Measurements from ENCODE around the gene YTHDF1.

YTHDF1 gene

DNA sequence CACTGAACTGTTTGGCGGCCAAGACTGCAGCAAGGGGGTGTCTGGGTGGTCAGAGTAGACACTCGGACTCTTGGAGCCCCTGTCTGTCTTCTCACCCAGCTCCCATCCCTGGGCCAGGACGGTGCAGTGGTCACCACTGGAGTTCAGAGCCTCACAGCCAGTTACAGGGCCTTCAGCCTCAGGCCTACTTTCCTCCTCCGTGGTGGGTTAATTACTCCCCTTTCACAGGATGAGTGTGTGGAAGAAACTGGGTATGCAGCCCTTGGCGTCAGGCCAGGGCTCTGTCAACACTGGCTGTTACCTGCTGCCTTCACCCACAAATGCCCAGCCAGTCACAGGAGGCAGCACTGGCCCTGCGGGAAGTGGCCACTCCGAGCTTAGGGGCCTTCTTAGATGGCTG lies 1.8 kb upstream of the YTHDF1 start:
- Mint-ChIP-seq H3K4me1 (ENCODE audit: low read depth) (peaks cover 25% of the 10 kb centered on the region), H3K27me3 (ENCODE audit: low read depth) (no peaks in the 10 kb centered on the region), H3K4me3 (no peak overlapping the region), H3K27ac (no peak overlapping the region), H3K36me3 (ENCODE audit: low read depth) (peaks cover 20% of the 10 kb centered on the region), H3K9me3 (no peaks in the 10 kb centered on the region)
- no peak for DNase-seq (ENCODE audit: low spot score)

DNA sequence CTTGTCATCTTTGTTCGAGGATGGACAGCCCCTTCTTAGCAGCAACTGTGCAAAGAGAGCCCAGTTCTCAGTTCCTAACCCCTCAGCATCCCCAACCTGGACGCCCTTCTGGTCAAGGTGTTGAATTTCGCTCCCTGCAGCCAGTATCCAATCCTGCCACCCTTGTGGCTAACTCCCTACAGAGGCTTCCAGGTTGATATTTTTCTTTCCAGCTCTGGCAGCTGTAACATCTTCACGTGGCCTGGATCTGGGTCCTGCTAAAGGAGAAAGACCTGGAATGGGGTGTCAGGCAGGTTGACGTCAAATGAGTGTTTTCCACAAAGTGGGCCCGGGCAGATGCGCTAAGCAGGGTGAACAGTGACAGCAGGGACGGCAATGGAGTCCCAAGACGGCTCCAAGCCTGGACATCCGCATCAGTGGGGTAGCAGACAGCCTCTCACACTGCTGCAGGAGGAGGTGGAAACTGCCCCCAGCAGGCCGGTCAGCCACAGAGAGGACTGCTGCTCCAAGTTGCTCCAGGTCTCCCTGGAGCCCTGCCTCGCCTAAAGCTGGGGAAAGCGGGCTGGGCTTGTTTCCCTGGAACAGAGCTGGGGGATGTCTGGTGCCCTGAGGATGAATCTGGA lies 1.0 kb upstream of the YTHDF1 start:
- Mint-ChIP-seq H3K4me3 (peak overlapping the region; percentile 83), H3K4me1 (ENCODE audit: low read depth) (peaks cover 30% of the 10 kb centered on the region), H3K27me3 (ENCODE audit: low read depth) (no peaks in the 10 kb centered on the region), H3K9me3 (no peaks in the 10 kb centered on the region), H3K36me3 (ENCODE audit: low read depth) (peaks cover 26% of the 10 kb centered on the region), H3K27ac (peak overlapping the region; percentile 76)
- DNase-seq (ENCODE audit: low spot score): no peak

DNA sequence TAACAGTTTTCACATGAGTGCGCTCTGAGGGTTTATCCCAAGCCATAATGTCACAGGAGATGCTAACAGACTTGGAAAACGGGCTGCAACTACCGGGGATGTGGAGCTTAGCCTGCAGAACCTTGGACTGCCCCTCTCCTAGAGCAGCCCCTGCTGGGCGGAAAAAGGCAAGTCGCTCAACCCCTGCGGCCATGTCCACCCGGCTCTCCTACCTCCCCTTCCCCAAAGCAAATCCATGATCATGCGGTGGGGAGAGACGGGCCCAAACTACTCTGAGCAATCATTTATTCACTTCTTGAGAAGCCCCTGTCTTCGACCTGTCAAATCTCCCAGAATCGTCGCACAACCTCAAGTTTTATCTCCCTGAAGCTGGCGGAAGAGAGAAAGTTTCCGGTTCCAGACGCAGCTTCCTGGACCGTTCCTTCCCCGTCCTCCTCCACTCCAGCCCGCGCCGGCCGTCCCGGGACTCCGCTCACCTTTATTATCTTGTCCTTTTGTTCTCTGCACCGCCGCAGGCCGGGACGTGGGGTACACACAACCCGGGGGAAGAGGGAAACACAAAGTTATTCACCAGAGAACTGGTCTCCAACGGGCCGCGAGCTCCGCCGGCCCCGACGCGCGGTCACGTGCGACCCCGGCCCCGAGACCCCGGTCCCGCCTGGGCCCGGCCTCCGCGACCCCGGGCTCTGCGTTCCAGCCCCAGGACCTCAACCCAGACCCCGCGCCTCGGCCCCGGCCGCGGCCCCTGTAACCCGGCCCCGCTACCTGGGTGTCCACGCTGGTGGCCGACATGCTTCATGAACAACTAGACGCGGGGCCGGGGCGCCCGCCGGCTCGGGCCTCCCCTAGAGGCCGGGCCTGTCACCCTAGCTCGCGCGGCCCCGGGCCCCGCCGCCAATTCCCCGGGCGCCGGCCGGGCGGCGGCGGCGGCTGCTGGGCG lies 560 bp downstream of the YTHDF1 start:
- Mint-ChIP-seq H3K27ac (peak overlapping the region; percentile 81), H3K4me3 (peak overlapping the region; percentile 97), H3K4me1 (ENCODE audit: low read depth) (peaks cover 32% of the 10 kb centered on the region), H3K9me3 (no peaks in the 10 kb centered on the region), H3K36me3 (ENCODE audit: low read depth) (peaks cover 29% of the 10 kb centered on the region), H3K27me3 (ENCODE audit: low read depth) (no peaks in the 10 kb centered on the region)
- peak; percentile 29 for DNase-seq (ENCODE audit: low spot score)

GRCh38 chr20:63214514-63214913 lies 1.4 kb downstream of the YTHDF1 start:
- DNase-seq (ENCODE audit: low spot score): no peak
- H3K4me3 Mint-ChIP-seq: peak overlapping the region; percentile 97
- H3K27ac Mint-ChIP-seq: peak overlapping the region; percentile 81
- H3K27me3 Mint-ChIP-seq (ENCODE audit: low read depth): no peaks in the 10 kb centered on the region
- no peaks in the 10 kb centered on the region for H3K9me3 Mint-ChIP-seq
- peaks cover 32% of the 10 kb centered on the region for H3K4me1 Mint-ChIP-seq (ENCODE audit: low read depth)
- peaks cover 31% of the 10 kb centered on the region for H3K36me3 Mint-ChIP-seq (ENCODE audit: low read depth)

GRCh38 chr20:63212792-63213191 lies 3.1 kb downstream of the YTHDF1 start:
- Mint-ChIP-seq H3K9me3 (no peaks in the 10 kb centered on the region), H3K36me3 (ENCODE audit: low read depth) (peaks cover 34% of the 10 kb centered on the region), H3K27me3 (ENCODE audit: low read depth) (no peaks in the 10 kb centered on the region), H3K4me3 (no peak overlapping the region), H3K4me1 (ENCODE audit: low read depth) (peaks cover 32% of the 10 kb centered on the region), H3K27ac (no peak overlapping the region)
- DNase-seq (ENCODE audit: low spot score): no peak

DNA sequence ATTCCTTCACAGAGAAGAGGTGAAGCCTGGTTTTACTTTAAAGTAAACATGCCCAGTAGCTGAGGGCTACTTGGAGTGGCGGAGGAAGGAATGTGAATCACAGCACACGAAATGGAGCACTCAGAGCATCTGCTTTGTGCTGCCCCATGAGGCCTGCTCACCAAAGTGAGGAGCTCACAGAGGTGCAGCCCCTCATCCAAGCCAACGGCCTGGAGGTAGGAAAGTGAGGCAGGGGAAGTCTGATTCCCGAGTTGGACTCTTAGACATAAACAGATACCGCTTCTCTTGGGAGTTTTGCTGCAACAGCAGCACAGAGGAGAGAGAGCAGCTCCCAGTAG lies 3.6 kb downstream of the YTHDF1 start:
- Mint-ChIP-seq H3K27me3 (ENCODE audit: low read depth) (no peaks in the 10 kb centered on the region), H3K27ac (no peak overlapping the region), H3K4me3 (no peak overlapping the region), H3K36me3 (ENCODE audit: low read depth) (peaks cover 36% of the 10 kb centered on the region), H3K9me3 (no peaks in the 10 kb centered on the region), H3K4me1 (ENCODE audit: low read depth) (peaks cover 32% of the 10 kb centered on the region)
- no peak for DNase-seq (ENCODE audit: low spot score)

GRCh38 chr20:63210011-63210605 lies 5.8 kb downstream of the YTHDF1 start:
- DNase-seq (ENCODE audit: low spot score): no peak
- Mint-ChIP-seq H3K9me3 (no peaks in the 10 kb centered on the region), H3K4me3 (no peak overlapping the region), H3K27me3 (ENCODE audit: low read depth) (no peaks in the 10 kb centered on the region), H3K36me3 (ENCODE audit: low read depth) (peaks cover 43% of the 10 kb centered on the region), H3K4me1 (ENCODE audit: low read depth) (peaks cover 25% of the 10 kb centered on the region), H3K27ac (no peak overlapping the region)

DNA sequence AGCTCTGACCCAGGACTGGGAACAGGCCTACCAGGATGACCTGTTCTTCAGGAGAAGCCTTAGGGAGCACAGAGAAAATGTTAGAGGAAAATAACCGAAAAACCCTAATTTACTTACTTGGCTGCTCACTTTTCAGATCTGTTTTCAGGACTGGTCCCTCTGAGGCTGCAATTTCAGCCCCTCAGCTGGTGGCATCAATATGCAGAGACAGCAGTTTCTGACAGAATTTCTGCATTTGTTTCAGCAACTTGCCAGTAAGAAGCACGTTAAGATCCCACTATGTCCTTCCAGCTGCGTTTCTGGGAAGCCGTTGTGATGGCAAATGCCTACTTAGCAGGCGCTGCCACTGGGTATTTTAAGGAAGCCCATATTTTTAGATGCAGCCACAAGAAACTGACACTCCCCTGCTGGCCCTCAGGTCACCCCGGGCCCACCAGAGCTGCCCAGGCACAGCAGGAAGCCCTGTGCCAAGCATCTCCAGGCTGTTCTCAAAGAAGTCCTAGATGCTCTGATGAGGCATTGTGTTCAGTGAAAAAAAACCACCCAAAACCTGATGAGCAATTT lies 7.5 kb downstream of the YTHDF1 start:
- Mint-ChIP-seq H3K4me3 (no peak overlapping the region), H3K9me3 (no peaks in the 10 kb centered on the region), H3K27me3 (ENCODE audit: low read depth) (no peaks in the 10 kb centered on the region), H3K27ac (no peak overlapping the region), H3K4me1 (ENCODE audit: low read depth) (peaks cover 12% of the 10 kb centered on the region), H3K36me3 (ENCODE audit: low read depth) (peaks cover 35% of the 10 kb centered on the region)
- DNase-seq (ENCODE audit: low spot score): no peak

GRCh38 chr20:63206878-63207277 lies 9.1 kb downstream of the YTHDF1 start:
- no peak for DNase-seq (ENCODE audit: low spot score)
- peaks cover 34% of the 10 kb centered on the region for H3K36me3 Mint-ChIP-seq (ENCODE audit: low read depth)
- peaks cover 1% of the 10 kb centered on the region for H3K4me1 Mint-ChIP-seq (ENCODE audit: low read depth)
- H3K4me3 Mint-ChIP-seq: no peak overlapping the region
- H3K27ac Mint-ChIP-seq: no peak overlapping the region
- H3K9me3 Mint-ChIP-seq: no peaks in the 10 kb centered on the region
- H3K27me3 Mint-ChIP-seq (ENCODE audit: low read depth): no peaks in the 10 kb centered on the region

- no peaks in the 10 kb centered on the region for H3K4me1 Mint-ChIP-seq (ENCODE audit: low read depth)
- peaks cover 42% of the 10 kb centered on the region for H3K36me3 Mint-ChIP-seq (ENCODE audit: low read depth)
- no peak overlapping the region for H3K4me3 Mint-ChIP-seq
- no peak overlapping the region for H3K27ac Mint-ChIP-seq
- no peak for DNase-seq (ENCODE audit: low spot score)
- no peaks in the 10 kb centered on the region for H3K27me3 Mint-ChIP-seq (ENCODE audit: low read depth)
- no peaks in the 10 kb centered on the region for H3K9me3 Mint-ChIP-seq
Observed at GRCh38 chr20:63205896-63206295, 10.0 kb downstream of the YTHDF1 start.

DNA sequence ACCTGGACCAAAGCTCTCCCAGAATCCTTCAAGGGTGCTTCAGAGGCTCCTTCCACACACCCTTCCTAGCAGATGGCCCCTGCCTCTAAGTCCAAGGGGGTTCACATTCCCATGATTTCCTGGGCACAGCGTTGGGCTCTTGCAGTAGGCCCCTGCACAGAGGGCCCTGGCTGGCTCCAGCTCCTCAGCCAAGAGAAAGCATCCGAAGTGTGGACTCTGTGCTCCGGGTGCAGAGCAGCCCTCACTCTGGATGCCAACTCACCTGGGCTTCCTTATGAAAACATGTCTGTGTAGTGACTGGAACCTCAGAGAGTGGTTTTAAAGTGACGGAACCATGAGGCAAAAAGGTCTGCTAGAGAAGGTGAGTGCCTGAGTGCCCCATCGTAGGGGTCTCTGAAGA lies 11.6 kb downstream of the YTHDF1 start:
- no peaks in the 10 kb centered on the region for H3K27me3 Mint-ChIP-seq (ENCODE audit: low read depth)
- peaks cover 40% of the 10 kb centered on the region for H3K36me3 Mint-ChIP-seq (ENCODE audit: low read depth)
- DNase-seq (ENCODE audit: low spot score): no peak
- H3K4me3 Mint-ChIP-seq: no peak overlapping the region
- H3K27ac Mint-ChIP-seq: no peak overlapping the region
- H3K9me3 Mint-ChIP-seq: no peaks in the 10 kb centered on the region
- H3K4me1 Mint-ChIP-seq (ENCODE audit: low read depth): no peaks in the 10 kb centered on the region

GRCh38 chr20:63202811-63203526 lies 13.0 kb downstream of the YTHDF1 start:
- peaks cover 39% of the 10 kb centered on the region for H3K36me3 Mint-ChIP-seq (ENCODE audit: low read depth)
- H3K4me1 Mint-ChIP-seq (ENCODE audit: low read depth): peaks cover under 1% of the 10 kb centered on the region
- no peak overlapping the region for H3K27ac Mint-ChIP-seq
- H3K27me3 Mint-ChIP-seq (ENCODE audit: low read depth): no peaks in the 10 kb centered on the region
- no peak for DNase-seq (ENCODE audit: low spot score)
- H3K9me3 Mint-ChIP-seq: no peaks in the 10 kb centered on the region
- H3K4me3 Mint-ChIP-seq: no peak overlapping the region

GRCh38 chr20:63202021-63202420 lies 13.9 kb downstream of the YTHDF1 start:
- Mint-ChIP-seq H3K27me3 (ENCODE audit: low read depth) (no peaks in the 10 kb centered on the region), H3K9me3 (no peaks in the 10 kb centered on the region), H3K4me1 (ENCODE audit: low read depth) (peaks cover 3% of the 10 kb centered on the region), H3K4me3 (no peak overlapping the region), H3K36me3 (ENCODE audit: low read depth) (peaks cover 36% of the 10 kb centered on the region), H3K27ac (no peak overlapping the region)
- no peak for DNase-seq (ENCODE audit: low spot score)
